Activated CD4-positive, CD25-positive, alpha-beta regulatory T cell treated with anti-CD3 and anti-CD28 coated beads, Interleukin-2, amount 50 U/mL, for 24 hours (primary cell): Measurements from ENCODE around the gene NANOGP8.
"Not testable (repeated sequence)": the region's sequence is repeated elsewhere in the genome, so short reads cannot be mapped to it uniquely, and the experiment has no call there.

Source experiments
- ATAC-seq, 2 donors: fragments of 150-1000 bp; cut with Tn5 transposase; one replicate each; pipeline ENCODE4 v1.10.0; 2021; ENCODE audit warnings: mild to moderate bottlenecking in 1 of 2, moderate library complexity in 1 of 2

The NANOGP8 gene

DNA sequence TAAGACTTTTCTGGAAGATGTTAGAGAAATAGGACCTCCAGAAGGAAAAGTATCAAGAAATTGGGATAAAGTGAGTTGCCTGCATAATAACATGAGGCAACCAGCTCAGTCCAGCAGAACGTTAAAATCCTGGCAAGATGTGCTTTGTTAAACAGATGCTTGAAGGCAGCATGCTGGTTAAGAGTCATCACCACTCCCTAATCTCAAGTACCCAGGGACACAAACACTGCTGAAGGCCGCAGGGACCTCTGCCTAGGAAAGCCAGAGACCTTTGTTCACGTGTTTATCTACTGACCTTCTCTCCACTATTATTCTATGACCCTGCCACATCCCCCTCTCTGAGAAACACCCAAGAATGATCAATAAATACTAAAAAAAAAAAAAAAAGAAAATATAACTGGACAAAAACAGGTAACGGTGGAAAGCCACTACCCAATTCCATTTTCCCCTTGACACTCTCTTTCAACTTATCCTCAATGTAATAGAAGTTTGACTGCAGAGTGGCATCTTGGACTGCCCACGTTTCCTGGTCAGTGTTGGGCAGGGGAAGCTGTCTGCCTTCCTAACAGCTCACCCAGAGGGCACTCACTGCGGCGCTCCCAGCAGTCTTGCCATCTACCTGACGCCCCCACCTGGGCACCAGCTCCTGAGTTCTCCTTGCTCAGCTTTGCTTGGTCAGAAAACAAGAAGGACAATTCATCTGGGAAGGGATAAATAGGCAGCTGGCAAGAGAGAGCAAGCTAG is at the start of gene NANOGP8:
Gene NANOGP8 (minus strand): TSS at position 120 of the 744 bp plus-strand sequence. CDS start 185 bp downstream, outside the sequence.
- ATAC-seq: not testable (repeated sequence)

GRCh38 chr15:35134299-35134698 is 49.2 kb upstream of the NANOGP8 start:
- no peak for ATAC-seq

GRCh38 chr15:35130245-35130644 is 45.1 kb upstream of the NANOGP8 start:
- ATAC-seq: no peak

GRCh38 chr15:35129361-35129760 is 44.3 kb upstream of the NANOGP8 start:
- no peak for ATAC-seq

- ATAC-seq: no peak
Measured at GRCh38 chr15:35127717-35128116, 42.6 kb upstream of the NANOGP8 start.

DNA sequence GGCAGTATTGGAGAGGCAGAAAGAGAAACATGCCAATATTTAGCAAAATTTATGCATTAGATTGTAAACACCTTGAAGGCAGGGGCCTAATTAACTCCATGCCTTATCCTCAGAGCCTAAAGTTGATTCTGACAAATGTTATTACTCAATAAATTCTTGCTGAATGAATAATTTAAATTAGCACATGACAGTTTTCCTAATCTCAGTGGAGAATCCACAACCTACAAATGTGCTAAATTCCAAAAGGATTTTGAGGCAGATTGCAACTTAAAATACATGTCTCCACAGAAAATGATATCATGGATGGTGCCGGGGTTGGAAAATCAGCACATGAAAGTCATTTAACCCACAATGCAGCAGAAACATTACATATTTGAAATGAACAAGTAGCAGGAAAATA is 41.1 kb upstream of the NANOGP8 start:
- no peak for ATAC-seq

- no peak for ATAC-seq
Measured at GRCh38 chr15:35123743-35124142, 38.6 kb upstream of the NANOGP8 start.

GRCh38 chr15:35121611-35122359 is 36.7 kb upstream of the NANOGP8 start:
- ATAC-seq: no peak

DNA sequence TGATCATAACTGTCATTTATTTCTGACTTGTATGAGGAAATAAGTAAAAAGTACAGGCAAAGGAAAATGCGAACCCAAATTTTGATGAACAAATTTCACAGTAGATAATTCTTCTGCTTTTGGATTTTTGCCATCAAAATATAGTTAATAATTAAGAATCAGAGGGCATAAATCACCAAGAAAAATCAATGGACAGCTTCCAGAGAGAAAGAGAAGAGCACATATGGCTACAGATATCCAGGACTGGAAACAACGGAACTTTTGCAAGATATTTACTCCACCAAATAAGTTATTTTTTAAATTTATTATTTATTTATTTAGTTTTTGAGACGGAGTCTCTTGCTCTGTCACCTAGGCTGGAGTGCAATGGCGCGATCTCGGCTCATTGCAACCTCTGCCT is 35.1 kb upstream of the NANOGP8 start:
- ATAC-seq: no peak

DNA sequence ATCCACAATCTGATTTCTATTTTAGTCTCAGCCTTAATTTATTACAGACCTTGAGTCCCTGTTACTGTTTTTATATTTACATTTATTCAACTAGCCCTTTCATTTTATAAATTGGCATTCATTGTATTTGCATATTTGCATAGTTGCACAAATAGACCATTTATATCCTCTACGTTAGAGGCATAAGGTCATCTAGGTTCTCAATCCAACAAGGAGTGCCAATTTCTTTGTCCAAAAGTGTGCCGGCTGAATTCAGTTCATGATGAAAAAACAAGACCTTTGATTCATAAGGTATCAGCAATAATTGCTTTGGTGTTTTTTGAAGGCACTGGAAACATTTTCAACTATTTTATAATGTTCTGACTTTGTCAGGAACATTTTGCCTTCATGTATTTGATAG is 33.9 kb upstream of the NANOGP8 start:
- no peak for ATAC-seq

DNA sequence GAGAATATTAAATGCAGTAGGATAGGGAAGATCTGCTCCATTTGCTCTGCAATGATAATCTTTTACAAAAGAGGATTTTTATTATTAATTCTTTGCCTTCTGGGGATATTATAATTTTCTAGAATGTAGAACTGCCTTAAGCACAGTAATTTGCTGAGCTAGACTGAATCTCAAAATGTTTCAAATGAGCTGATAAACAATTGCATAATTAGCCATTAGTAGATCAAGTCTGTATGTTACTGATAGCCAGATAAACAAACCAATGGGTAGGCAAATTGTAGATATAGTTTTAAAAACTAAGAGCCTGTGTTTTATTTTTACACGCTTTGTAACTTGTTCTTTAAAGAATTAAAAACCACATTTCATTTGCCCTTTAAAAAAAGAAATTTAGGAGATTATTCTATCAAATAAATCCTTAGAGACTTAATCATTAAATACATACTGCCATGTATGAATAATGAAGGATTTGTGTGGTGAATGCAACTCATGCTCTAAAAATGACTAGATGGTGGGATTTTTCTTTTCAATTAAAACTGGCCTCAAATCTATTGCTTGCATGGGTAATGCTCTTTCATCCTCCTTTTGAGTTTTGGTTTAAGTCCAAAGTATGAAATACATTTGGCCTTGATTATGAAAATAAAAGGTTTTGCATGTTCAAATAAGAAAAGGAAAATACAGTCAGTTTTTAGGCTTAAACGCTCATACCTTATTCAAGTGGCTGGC is 32.6 kb upstream of the NANOGP8 start:
- ATAC-seq: no peak

GRCh38 chr15:35115155-35115725 is 30.1 kb upstream of the NANOGP8 start:
- ATAC-seq: no peak

- no peak for ATAC-seq
Measured at GRCh38 chr15:35112346-35112745, 27.3 kb upstream of the NANOGP8 start.

GRCh38 chr15:35111861-35112260 is 26.8 kb upstream of the NANOGP8 start:
- no peak for ATAC-seq

DNA sequence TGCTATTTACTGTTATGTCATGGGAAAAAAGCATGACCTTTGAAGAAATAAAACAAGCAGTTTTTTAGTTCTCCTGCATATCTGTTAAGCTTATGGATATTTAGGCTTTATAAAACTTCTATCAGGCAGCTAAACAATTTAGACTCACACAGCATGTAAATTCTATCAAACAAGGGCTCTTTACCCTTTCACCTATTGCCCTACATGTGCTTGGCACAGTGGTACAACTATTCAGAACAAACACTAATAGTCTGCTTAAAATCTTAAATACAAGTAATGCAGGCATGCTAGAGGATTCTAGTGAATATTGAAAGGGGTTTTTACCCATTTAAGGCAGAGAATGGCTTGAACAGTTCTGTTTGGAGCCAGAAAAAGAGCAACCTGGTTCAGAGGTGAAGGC is 23.4 kb upstream of the NANOGP8 start:
- ATAC-seq: no peak

DNA sequence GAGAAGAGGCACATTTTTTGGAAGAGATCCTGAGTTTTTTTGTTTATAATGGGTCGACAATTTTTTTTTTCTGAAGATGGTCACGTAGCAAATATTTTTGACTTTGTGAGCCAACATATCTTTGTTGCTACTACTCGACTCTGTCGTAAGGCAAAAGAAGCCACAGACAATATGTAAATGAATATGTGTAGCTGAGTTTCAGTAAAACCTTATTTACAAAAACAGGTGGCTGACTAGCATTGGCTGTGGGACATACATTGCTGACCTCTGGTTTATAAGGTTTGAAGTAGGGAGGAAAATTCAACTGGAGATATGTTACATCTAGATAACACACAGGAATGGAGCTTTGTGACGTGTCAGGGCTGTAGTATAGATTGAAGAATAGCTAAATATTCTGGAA is 22.5 kb upstream of the NANOGP8 start:
- no peak for ATAC-seq

GRCh38 chr15:35107122-35107521 is 22.0 kb upstream of the NANOGP8 start:
- ATAC-seq: no peak

GRCh38 chr15:35104526-35105147 is 19.5 kb upstream of the NANOGP8 start:
- ATAC-seq: no peak

DNA sequence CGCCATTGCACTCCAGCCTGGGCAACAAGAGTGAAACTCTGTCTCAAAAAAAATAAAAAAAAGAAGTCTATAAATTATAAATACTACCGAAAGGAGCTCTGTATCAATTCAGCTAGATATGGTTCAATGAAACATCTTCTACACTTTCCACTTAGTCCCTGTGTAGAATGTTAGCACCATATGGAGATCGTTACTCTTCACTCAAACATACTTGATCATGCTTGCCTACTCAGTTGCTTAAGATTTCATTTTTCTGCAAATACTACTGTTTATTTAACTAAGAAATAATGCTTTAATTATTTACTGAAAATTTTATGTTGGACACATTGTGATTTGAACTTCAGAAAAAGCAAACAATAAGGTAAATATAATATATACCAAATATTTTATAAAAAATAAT is 17.1 kb upstream of the NANOGP8 start:
- ATAC-seq: no peak

DNA sequence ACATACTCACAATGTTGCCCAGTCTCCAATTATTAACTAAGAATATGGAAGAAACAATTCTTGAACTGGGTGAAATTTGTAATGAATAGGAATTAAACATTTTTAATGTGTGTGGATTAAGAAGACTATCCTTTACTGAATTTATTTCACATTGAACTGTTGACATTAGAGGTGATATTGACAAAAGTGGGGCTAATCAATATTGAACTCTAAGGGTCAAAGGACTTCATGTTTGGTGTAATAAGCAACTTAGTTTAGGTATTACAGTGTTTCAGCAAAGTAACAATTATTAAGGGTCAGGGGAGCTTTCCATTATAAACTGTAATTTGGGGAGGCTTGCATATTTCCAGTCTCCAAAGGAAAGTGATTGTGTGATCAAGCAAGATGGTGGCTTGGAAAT is 16.2 kb upstream of the NANOGP8 start:
- no peak for ATAC-seq

DNA sequence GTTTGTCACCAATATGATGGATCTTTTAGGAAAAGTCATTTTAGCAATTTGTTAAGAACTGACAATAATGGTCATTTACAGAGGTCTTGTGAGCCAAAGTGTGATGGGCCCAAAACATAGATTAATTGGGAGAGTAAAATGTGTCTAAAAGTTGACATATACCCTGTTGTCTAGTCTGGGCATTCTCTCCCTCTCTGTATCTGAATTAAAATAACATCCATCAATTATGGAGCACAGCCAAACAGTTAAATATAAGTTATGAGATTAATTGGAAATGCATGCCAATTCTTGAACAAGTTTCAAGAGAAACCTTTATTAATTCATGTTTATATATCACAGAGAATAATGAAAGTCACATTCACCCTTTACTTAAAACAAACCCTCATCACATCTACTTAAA is 13.6 kb upstream of the NANOGP8 start:
- no peak for ATAC-seq

DNA sequence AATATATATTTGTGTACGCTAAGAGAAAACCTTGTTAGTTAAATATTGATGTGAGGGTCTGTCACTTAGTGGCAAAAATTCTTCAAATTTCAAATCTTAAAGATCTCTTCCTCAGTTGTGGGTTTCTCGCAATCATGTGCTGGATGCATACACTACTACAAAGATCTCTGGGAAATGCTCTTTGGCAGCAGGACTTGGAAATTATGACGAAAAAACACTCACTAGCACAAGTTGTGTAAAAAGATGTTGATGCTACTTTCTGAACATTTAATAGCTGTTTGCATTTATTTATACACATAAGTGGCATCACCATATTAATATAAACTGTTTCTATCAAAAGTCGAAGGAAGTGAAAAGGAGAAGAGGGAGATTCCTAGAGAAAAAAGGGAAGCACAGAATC is 10.8 kb upstream of the NANOGP8 start:
- no peak for ATAC-seq

- no peak for ATAC-seq
Measured at GRCh38 chr15:35092846-35093245, 7.8 kb upstream of the NANOGP8 start.
